ENCODE data around the gene FHAD1. TPM values are rescaled to one million over a fixed set of nuclear protein-coding genes. Genes with fewer than 3 reads are reported as not detected.

Gene FHAD1
- total RNA-seq, 1 experiment from 2014 or later: 0.45 TPM

DNA sequence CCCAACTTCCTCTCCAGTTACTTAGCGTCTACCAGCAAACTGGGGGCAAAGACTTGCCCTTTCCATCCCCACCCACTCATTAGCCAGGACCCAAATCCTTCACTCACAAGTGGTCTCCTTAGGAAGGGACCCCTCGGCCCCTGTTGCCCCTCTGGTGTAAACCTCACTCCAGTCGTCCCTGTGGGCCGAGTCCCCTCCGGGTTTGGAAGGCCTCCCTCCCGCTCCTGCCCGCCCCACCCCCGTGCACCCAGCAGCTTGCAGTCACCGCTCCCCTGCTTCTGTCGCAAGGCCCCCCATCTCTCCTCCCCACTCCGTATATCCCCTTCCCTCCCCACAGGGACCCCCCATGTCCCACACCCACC, 163.8 kb downstream of the FHAD1 start:
- Histone ChIP-seq H3K79me2 (ENCODE audit: low read length) (peaks cover 58% of the 10 kb centered on the region), H4K20me1 (ENCODE audit: insufficient read depth, low read depth, low read length) (peaks cover 18% of the 10 kb centered on the region; the same call in 1 of the 2 replicates), H3K27ac (ENCODE audit: low read length) (peak overlapping the region; percentile 51)

DNA sequence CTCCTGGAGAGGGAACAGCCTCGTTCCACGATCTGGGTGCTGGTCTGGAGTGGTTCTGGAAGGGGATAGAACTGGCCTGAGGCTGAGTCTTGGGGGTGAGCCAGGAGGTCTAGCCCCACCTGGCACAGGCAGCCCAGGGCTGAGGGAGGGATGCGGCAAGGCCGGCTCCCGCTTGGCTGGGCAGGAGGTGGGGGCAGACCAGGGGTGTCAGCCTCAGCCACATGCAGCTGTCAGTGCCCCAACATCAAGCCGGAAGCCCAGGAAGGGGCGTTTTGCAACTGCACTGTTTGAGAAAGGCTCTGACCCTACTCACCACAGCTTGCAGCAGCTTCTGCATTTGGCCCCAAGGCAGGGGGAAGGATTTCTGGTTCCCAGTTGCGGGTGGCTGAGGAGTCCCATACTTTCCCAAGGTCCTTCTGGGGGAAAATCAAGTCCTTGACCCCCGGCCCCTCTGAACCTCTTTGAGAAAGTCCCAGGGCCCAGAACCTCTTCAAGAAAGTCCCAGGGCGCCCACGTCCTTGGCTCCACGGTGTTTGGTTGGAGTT, 164.6 kb downstream of the FHAD1 start:
- H3K9ac ChIP-seq (ENCODE audit: low read length): peak overlapping the region; percentile 97
- no peaks in the 10 kb centered on the region for H3K9me2 ChIP-seq (replicated peaks; ENCODE audit: insufficient read depth, low read length)
- H3K27me3 ChIP-seq (ENCODE audit: low read length): no peaks in the 10 kb centered on the region
- DNase-seq: peak; percentile 76
- H3K9me3 ChIP-seq (ENCODE audit: low read length): no peaks in the 10 kb centered on the region
- no peak overlapping the region for H2AFZ ChIP-seq (ENCODE audit: low read length)
- H3K4me2 ChIP-seq (ENCODE audit: low read depth, low read length, poor library complexity, severe bottlenecking): peak overlapping the region; percentile 97
- H3K36me3 ChIP-seq (ENCODE audit: insufficient read depth, low read length): peaks cover 9% of the 10 kb centered on the region; the same call in 1 of the 2 replicates
- H4K20me1 ChIP-seq (ENCODE audit: insufficient read depth, low read depth, low read length): peaks cover 18% of the 10 kb centered on the region; the same call in 1 of the 2 replicates
- peak overlapping the region; percentile 75 for H3K4me3 ChIP-seq (ENCODE audit: low read length)
- peaks cover 21% of the 10 kb centered on the region for H3K4me1 ChIP-seq (ENCODE audit: low read length)
- H3K27ac ChIP-seq (ENCODE audit: low read length): peak overlapping the region; percentile 51
- peaks cover 66% of the 10 kb centered on the region for H3K79me2 ChIP-seq (ENCODE audit: low read length)

More for the DNA sequence above, 163.8 kb downstream of the FHAD1 start:
- Histone ChIP-seq H3K36me3 (ENCODE audit: insufficient read depth, low read length) (peaks cover 9% of the 10 kb centered on the region; the same call in 1 of the 2 replicates), H3K27me3 (ENCODE audit: low read length) (no peaks in the 10 kb centered on the region), H3K9me3 (ENCODE audit: low read length) (no peaks in the 10 kb centered on the region), H3K9me2 (replicated peaks; ENCODE audit: insufficient read depth, low read length) (no peaks in the 10 kb centered on the region), H3K4me3 (ENCODE audit: low read length) (peak overlapping the region; percentile 75), H2AFZ (ENCODE audit: low read length) (no peak overlapping the region), H3K9ac (ENCODE audit: low read length) (peak overlapping the region; percentile 97), H3K4me2 (ENCODE audit: low read depth, low read length, poor library complexity, severe bottlenecking) (peak overlapping the region; percentile 97), H3K4me1 (ENCODE audit: low read length) (peaks cover 21% of the 10 kb centered on the region)
- no peak for DNase-seq

DNA sequence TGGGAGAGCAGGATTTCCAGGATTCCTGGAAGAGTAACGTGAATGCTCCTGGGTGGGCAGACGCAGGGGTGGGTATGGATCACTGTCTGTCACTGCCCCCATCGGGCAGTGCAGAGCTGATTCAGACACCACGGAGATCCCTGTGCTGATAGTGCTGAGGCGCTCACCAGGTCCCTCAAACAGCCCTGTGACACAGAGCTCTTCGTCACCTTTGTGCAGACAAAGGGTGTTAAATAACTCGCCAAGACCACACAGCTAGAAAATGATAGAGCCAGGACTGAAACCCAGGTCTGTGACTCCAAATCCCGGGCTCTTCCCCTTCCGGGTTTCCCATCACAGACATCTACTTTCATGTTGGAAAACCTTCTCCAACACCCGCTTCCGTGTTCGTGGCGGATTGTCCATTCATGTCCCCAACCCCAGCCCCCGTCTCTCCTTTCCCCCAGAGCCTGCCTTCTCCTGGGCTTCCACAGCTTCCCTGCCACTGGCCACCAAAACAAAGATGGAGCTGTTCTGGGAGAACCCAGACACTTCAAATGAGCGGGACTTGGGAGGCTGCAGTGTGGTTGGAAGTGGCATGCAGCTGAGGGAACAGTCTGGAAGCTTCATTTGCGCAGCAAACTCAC, 165.3 kb downstream of the FHAD1 start:
- H3K36me3 ChIP-seq (ENCODE audit: insufficient read depth, low read length): peaks cover 9% of the 10 kb centered on the region; the same call in 1 of the 2 replicates
- H3K27me3 ChIP-seq (ENCODE audit: low read length): no peaks in the 10 kb centered on the region
- no peak overlapping the region for H2AFZ ChIP-seq (ENCODE audit: low read length)
- peaks cover 21% of the 10 kb centered on the region for H3K4me1 ChIP-seq (ENCODE audit: low read length)
- H3K4me2 ChIP-seq (ENCODE audit: low read depth, low read length, poor library complexity, severe bottlenecking): peak overlapping the region; percentile 97
- H3K9me3 ChIP-seq (ENCODE audit: low read length): no peaks in the 10 kb centered on the region
- DNase-seq: no peak
- peaks cover 73% of the 10 kb centered on the region for H3K79me2 ChIP-seq (ENCODE audit: low read length)
- H4K20me1 ChIP-seq (ENCODE audit: insufficient read depth, low read depth, low read length): peaks cover 18% of the 10 kb centered on the region; the same call in 1 of the 2 replicates
- H3K4me3 ChIP-seq (ENCODE audit: low read length): peak overlapping the region; percentile 75; the same call in 1 of the 2 replicates
- H3K9me2 ChIP-seq (replicated peaks; ENCODE audit: insufficient read depth, low read length): no peaks in the 10 kb centered on the region
- H3K27ac ChIP-seq (ENCODE audit: low read length): no peak overlapping the region
- H3K9ac ChIP-seq (ENCODE audit: low read length): peak overlapping the region; percentile 97; the same call in 1 of the 2 replicates

DNA sequence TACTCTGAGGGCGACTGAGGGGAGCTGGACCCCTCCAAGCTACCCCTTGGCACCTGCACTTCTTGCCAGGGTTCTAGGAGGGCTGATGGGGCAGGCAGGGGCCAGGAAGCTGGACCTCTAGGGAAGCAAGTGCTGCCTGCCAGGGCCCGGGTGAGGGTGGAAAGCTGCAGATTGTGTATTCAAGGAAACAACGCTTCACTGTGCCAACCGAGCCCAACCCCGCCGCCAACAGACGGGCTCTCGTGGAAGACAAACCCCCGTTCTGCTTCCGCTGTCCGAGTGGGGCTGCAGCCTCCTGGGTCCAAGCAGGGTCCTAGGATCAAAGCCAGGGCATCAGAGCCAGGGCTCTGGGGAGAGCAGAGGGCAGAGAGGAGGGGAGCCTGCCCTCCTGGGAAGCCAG, 165.8 kb downstream of the FHAD1 start:
- H3K9ac ChIP-seq (ENCODE audit: low read length): no peak overlapping the region
- no peak overlapping the region for H3K4me3 ChIP-seq (ENCODE audit: low read length)
- no peaks in the 10 kb centered on the region for H3K9me2 ChIP-seq (replicated peaks; ENCODE audit: insufficient read depth, low read length)
- peaks cover 21% of the 10 kb centered on the region for H3K4me1 ChIP-seq (ENCODE audit: low read length)
- no peak overlapping the region for H2AFZ ChIP-seq (ENCODE audit: low read length)
- H3K9me3 ChIP-seq (ENCODE audit: low read length): no peaks in the 10 kb centered on the region
- H3K36me3 ChIP-seq (ENCODE audit: insufficient read depth, low read length): peaks cover 9% of the 10 kb centered on the region; the same call in 1 of the 2 replicates
- H3K27ac ChIP-seq (ENCODE audit: low read length): no peak overlapping the region
- no peaks in the 10 kb centered on the region for H3K27me3 ChIP-seq (ENCODE audit: low read length)
- peaks cover 77% of the 10 kb centered on the region for H3K79me2 ChIP-seq (ENCODE audit: low read length)
- no peak for DNase-seq
- H3K4me2 ChIP-seq (ENCODE audit: low read depth, low read length, poor library complexity, severe bottlenecking): no peak overlapping the region
- peaks cover 18% of the 10 kb centered on the region; the same call in 1 of the 2 replicates for H4K20me1 ChIP-seq (ENCODE audit: insufficient read depth, low read depth, low read length)

DNA sequence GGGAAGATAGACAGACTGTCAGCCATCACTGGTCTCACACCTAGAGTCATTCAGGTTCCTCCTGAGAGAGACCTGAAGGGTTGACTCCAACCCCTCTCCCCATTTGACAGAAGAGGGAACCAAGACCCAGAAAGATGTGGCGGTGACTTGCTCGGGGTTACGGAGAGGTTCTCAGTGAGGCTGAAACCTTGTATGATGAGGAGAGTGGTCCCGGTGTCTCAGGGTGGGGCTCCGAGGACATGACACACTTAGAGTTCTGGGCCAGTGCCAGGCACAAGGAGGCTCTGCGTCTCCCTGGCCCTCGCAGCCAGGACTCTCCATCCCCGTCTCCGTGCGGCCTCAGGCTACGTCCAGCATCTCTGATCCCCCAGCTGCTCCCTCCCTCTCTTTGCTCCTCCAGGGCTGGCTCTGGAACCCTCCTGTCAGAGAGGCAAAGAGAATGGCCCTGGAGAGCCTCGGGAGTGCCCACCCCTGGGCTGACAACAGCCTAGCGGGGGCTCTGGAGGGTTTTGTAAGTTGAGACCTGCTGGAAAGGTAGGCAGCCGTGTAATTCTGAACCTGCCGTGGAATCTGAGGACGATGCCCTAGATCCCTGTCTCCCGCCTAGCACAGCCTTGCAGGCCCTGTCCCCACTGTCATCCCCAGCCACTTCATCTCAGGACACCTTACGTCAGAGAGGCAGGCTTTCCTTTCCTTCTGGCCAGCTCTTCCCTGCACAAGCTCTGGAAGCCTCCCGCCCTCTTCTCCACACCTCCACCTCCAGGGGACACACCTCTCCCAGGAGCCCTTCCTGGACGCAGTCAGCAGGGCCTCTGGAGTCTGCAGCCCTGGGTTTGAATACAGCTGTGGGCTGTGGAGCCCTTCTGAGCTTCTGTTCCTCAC, 166.8 kb downstream of the FHAD1 start:
- Histone ChIP-seq H3K9me3 (ENCODE audit: low read length) (no peaks in the 10 kb centered on the region), H4K20me1 (ENCODE audit: insufficient read depth, low read depth, low read length) (peaks cover 18% of the 10 kb centered on the region; the same call in 1 of the 2 replicates), H3K9me2 (replicated peaks; ENCODE audit: insufficient read depth, low read length) (no peaks in the 10 kb centered on the region), H3K27ac (ENCODE audit: low read length) (no peak overlapping the region), H3K36me3 (ENCODE audit: insufficient read depth, low read length) (peaks cover 9% of the 10 kb centered on the region; the same call in 1 of the 2 replicates), H3K9ac (ENCODE audit: low read length) (no peak overlapping the region), H3K79me2 (ENCODE audit: low read length) (peaks cover 82% of the 10 kb centered on the region), H3K4me1 (ENCODE audit: low read length) (peaks cover 18% of the 10 kb centered on the region), H2AFZ (ENCODE audit: low read length) (no peak overlapping the region), H3K27me3 (ENCODE audit: low read length) (no peaks in the 10 kb centered on the region), H3K4me3 (ENCODE audit: low read length) (no peak overlapping the region), H3K4me2 (ENCODE audit: low read depth, low read length, poor library complexity, severe bottlenecking) (no peak overlapping the region)
- DNase-seq: no peak

DNA sequence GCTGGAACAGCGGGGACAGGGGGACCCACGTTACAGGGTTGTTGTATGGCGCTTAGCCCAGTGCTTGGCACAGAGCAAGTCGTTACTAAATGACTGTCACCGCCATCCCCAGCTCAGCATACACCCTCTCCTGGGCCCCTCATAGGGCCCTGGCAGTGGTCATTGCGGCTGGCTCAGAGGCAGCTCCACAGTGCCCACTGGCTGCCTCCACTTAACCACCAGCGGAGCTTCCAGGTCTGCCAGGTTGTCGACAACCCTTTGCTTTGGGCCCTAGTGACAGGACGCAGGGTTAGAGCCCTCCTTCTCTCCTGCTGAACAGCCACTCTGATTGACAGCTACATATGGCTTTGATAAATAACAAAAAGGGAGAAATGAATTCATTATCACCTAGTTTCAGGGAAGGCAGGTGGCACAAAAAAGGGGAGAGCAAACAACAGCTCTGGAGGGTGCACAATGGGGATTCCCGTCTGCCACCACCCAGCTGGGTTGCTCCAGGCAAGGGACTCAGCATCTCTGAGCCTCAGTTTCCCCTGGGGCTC, 167.5 kb downstream of the FHAD1 start:
- Histone ChIP-seq H3K79me2 (ENCODE audit: low read length) (peaks cover 89% of the 10 kb centered on the region), H3K4me3 (ENCODE audit: low read length) (no peak overlapping the region), H3K36me3 (ENCODE audit: insufficient read depth, low read length) (peaks cover 9% of the 10 kb centered on the region; the same call in 1 of the 2 replicates), H3K9ac (ENCODE audit: low read length) (no peak overlapping the region), H3K4me1 (ENCODE audit: low read length) (peaks cover 12% of the 10 kb centered on the region), H3K9me2 (replicated peaks; ENCODE audit: insufficient read depth, low read length) (no peaks in the 10 kb centered on the region), H4K20me1 (ENCODE audit: insufficient read depth, low read depth, low read length) (peaks cover 18% of the 10 kb centered on the region; the same call in 1 of the 2 replicates), H3K27ac (ENCODE audit: low read length) (no peak overlapping the region), H3K27me3 (ENCODE audit: low read length) (no peaks in the 10 kb centered on the region), H2AFZ (ENCODE audit: low read length) (no peak overlapping the region), H3K4me2 (ENCODE audit: low read depth, low read length, poor library complexity, severe bottlenecking) (no peak overlapping the region), H3K9me3 (ENCODE audit: low read length) (no peaks in the 10 kb centered on the region)
- no peak for DNase-seq

DNA sequence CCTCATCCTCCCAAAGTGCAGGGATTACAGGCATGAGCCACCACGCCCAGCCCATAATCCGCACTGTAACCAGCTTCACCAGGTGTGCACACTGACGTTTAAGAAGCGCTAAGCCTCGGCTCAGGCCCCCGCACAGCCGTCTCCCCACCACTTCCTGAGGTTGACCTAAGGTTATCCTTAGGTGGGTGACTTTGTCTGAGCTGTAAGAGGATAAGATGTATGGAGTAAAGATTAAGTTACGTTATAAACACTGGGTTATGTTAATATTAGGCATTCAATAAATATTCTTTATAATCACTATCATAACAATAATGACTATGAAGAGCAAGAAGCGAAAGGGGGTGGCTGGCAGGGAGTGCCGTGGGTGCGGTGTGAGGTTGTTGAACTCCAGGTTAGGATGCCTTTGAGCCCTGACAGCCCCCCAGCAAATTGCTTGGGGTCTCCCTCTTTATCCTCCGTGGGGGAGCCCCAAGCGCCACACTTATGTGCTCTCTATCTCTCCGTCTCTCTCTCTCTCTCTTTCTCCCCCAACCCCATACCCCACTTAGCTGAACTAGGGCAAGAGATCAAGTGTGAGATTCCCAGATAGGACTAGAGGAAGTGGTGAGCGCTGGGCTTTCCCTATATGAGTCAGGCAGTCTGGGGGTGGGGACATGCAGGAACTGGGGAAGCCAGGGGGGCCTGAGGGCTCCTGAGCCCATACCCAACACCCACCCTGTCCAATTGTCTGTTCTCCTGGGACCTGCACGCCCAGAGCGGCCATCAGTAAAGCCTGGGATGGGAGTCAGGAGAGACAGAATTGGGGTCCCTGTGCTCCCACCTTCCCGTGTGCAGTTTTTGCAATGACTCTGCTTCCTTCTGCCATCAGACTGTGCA, 170.3 kb downstream of the FHAD1 start:
- Histone ChIP-seq H3K27me3 (ENCODE audit: low read length) (no peaks in the 10 kb centered on the region), H4K20me1 (ENCODE audit: insufficient read depth, low read depth, low read length) (peaks cover 16% of the 10 kb centered on the region; the same call in 1 of the 2 replicates), H3K9ac (ENCODE audit: low read length) (no peak overlapping the region), H3K4me1 (ENCODE audit: low read length) (no peaks in the 10 kb centered on the region), H3K4me2 (ENCODE audit: low read depth, low read length, poor library complexity, severe bottlenecking) (no peak overlapping the region), H3K79me2 (ENCODE audit: low read length) (peaks cover 85% of the 10 kb centered on the region), H3K9me2 (replicated peaks; ENCODE audit: insufficient read depth, low read length) (no peaks in the 10 kb centered on the region), H3K27ac (ENCODE audit: low read length) (no peak overlapping the region), H2AFZ (ENCODE audit: low read length) (no peak overlapping the region), H3K36me3 (ENCODE audit: insufficient read depth, low read length) (peaks cover 9% of the 10 kb centered on the region; the same call in 1 of the 2 replicates), H3K9me3 (ENCODE audit: low read length) (no peaks in the 10 kb centered on the region), H3K4me3 (ENCODE audit: low read length) (no peak overlapping the region)
- DNase-seq: peak; percentile 26
